ENCODE data around the gene OR1L4. TPM values are rescaled to one million over a fixed set of nuclear protein-coding genes. Genes with fewer than 3 reads are reported as not detected.

Gene OR1L4
- not detected in 2 replicates for total RNA-seq (2014; rRNA removed; shearing (Covaris generic))

GRCh38 chr9:122723690-122724089, at the start of gene OR1L4:
TSS of gene OR1L4 (plus strand) at chr9:122723990. CDS start at chr9:122723990, 0 bp downstream.
- DNase-seq (ENCODE audit: low read depth) = no peak

- DNase-seq (ENCODE audit: low read depth) = no peak
Measured at GRCh38 chr9:122684851-122685250, 38.9 kb upstream of the OR1L4 start.

- peak; percentile 7 for DNase-seq (ENCODE audit: low read depth)
Measured at GRCh38 chr9:122695696-122696095, 28.1 kb upstream of the OR1L4 start.

- DNase-seq (ENCODE audit: low read depth) = no peak
Measured at GRCh38 chr9:122718038-122718437, 5.8 kb upstream of the OR1L4 start.

- DNase-seq (ENCODE audit: low read depth) = no peak
Measured at GRCh38 chr9:122719218-122719617, 4.6 kb upstream of the OR1L4 start.

- DNase-seq (ENCODE audit: low read depth) = no peak
Measured at GRCh38 chr9:122742003-122742402, 18.2 kb downstream of the OR1L4 start, which contains the start of gene OR1L6. TSS of gene OR1L6 (plus strand) at chr9:122742303. CDS start at chr9:122749848, 7,545 bp downstream.

GRCh38 chr9:122754825-122755224, 31.0 kb downstream of the OR1L4 start:
- DNase-seq (ENCODE audit: low read depth) = no peak

GRCh38 chr9:122767817-122768216, 44.0 kb downstream of the OR1L4 start:
- DNase-seq (ENCODE audit: low read depth) = no peak

Other genes starting within 250 kb of the OR1L4 start
- gene OR1J1, start 246.1 kb upstream of the OR1L4 start, total RNA-seq (2014; rRNA removed; shearing (Covaris generic)) = not detected in 2 replicates
- not detected in 2 replicates for gene OR1J2, start 213.2 kb upstream of the OR1L4 start, total RNA-seq (2014; rRNA removed; shearing (Covaris generic))
- gene OR1J4, start 204.8 kb upstream of the OR1L4 start, total RNA-seq (2014; rRNA removed; shearing (Covaris generic)) = 0.10 TPM in 1 of 2 replicates, not detected in the other
- not detected in 2 replicates for gene OR1N1, start 196.7 kb upstream of the OR1L4 start, total RNA-seq (2014; rRNA removed; shearing (Covaris generic))
- gene OR1N2, start 170.9 kb upstream of the OR1L4 start, total RNA-seq (2014; rRNA removed; shearing (Covaris generic)) = not detected in 2 replicates
- 0.25 TPM in 1 of 2 replicates, not detected in the other for gene OR1L8, start 140.6 kb upstream of the OR1L4 start, total RNA-seq (2014; rRNA removed; shearing (Covaris generic))
- gene OR1Q1, start 109.3 kb upstream of the OR1L4 start, total RNA-seq (2014; rRNA removed; shearing (Covaris generic)) = not detected in 2 replicates
- not detected in 2 replicates for gene OR1B1, start 66.4 kb upstream of the OR1L4 start, total RNA-seq (2014; rRNA removed; shearing (Covaris generic))
- gene OR1L1, start 62.3 kb upstream of the OR1L4 start, total RNA-seq (2014; rRNA removed; shearing (Covaris generic)) = not detected in 2 replicates
- gene OR1L3, start 48.9 kb upstream of the OR1L4 start, total RNA-seq (2014; rRNA removed; shearing (Covaris generic)) = not detected in 2 replicates
- not detected in 2 replicates for gene OR1L6, start 18.3 kb downstream of the OR1L4 start, total RNA-seq (2014; rRNA removed; shearing (Covaris generic))
- gene OR5C1, start 64.9 kb downstream of the OR1L4 start, total RNA-seq (2014; rRNA removed; shearing (Covaris generic)) = not detected in 2 replicates
- gene OR1K1, start 76.1 kb downstream of the OR1L4 start, total RNA-seq (2014; rRNA removed; shearing (Covaris generic)) = not detected in 2 replicates
- gene PDCL, start 104.6 kb downstream of the OR1L4 start, total RNA-seq (2014; rRNA removed; shearing (Covaris generic)) = 33.3 and 47.0 TPM in 2 replicates
- 40.1 and 52.7 TPM in 2 replicates for gene RC3H2, start 181.4 kb downstream of the OR1L4 start, total RNA-seq (2014; rRNA removed; shearing (Covaris generic))
- gene ZBTB6, start 189.3 kb downstream of the OR1L4 start, total RNA-seq (2014; rRNA removed; shearing (Covaris generic)) = 7.7 and 14.8 TPM in 2 replicates
- gene ZBTB26, start 207.5 kb downstream of the OR1L4 start, total RNA-seq (2014; rRNA removed; shearing (Covaris generic)) = 2.8 and 5.3 TPM in 2 replicates
- 22.8 and 32.4 TPM in 2 replicates for gene RABGAP1, start 217.0 kb downstream of the OR1L4 start, total RNA-seq (2014; rRNA removed; shearing (Covaris generic))

Data from M059J (cell line).